ENCODE results near the gene TRIM36.

TRIM36 gene

DNA sequence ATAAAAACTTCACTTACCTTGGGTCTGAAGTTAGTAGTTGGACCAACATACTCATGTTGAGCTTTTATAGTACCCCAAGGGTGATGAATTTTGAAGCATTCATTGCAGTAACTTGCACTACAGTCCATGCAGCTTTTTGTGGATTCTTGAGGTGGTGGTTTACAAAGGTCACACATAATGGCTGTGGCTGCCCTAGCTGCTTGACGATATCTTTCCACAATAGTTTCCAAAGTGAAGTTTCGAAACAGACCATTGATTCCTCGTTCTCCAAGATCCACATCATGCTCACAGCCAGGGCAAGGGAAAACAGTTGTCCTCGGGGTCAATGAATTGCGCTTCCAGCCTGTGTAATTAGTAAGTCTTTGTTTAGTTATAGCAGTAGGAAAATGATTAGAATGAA, 22.7 kb downstream of the TRIM36 start:
- TF ChIP-seq, protein P1, sequence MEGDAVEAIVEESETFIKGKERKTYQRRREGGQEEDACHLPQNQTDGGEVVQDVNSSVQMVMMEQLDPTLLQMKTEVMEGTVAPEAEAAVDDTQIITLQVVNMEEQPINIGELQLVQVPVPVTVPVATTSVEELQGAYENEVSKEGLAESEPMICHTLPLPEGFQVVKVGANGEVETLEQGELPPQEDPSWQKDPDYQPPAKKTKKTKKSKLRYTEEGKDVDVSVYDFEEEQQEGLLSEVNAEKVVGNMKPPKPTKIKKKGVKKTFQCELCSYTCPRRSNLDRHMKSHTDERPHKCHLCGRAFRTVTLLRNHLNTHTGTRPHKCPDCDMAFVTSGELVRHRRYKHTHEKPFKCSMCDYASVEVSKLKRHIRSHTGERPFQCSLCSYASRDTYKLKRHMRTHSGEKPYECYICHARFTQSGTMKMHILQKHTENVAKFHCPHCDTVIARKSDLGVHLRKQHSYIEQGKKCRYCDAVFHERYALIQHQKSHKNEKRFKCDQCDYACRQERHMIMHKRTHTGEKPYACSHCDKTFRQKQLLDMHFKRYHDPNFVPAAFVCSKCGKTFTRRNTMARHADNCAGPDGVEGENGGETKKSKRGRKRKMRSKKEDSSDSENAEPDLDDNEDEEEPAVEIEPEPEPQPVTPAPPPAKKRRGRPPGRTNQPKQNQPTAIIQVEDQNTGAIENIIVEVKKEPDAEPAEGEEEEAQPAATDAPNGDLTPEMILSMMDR (IDR thresholded peaks at IDR 0.05; ENCODE audit: extremely low read depth, insufficient read depth, missing control alignments): no peak
- in situ Hi-C loops (cut with MboI; ENCODE audit: low pct_unique_long_range_greater_than_20kb, low sequenced_read_pairs, unreplicated experiment): no loop called here
- no peak for DNase-seq (ENCODE audit: low spot score)

DNA sequence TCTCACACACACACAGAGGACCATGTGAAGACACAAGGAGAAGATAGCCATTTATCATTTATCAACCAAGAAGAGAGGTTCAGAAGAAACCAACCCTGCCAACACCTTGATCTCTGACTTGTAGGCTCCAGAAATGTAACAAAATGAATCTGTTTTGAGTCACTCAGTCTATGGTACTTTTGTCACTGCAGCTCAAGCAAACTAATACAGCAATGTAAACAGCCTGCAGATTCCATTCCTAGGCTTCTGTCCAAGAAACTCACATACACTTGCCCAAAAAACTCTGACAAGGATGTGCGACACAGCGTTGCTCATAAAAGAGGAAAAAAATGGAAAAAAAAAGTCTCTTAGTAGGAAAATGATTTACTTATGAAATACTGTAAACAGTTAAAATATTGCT, 33.4 kb downstream of the TRIM36 start:
- in situ Hi-C loops (cut with MboI; ENCODE audit: low pct_unique_long_range_greater_than_20kb, low sequenced_read_pairs, unreplicated experiment): no loop called here
- TF ChIP-seq, protein P1 (IDR thresholded peaks at IDR 0.05; ENCODE audit: extremely low read depth, insufficient read depth, missing control alignments): no peak
- DNase-seq (ENCODE audit: low spot score): no peak

DNA sequence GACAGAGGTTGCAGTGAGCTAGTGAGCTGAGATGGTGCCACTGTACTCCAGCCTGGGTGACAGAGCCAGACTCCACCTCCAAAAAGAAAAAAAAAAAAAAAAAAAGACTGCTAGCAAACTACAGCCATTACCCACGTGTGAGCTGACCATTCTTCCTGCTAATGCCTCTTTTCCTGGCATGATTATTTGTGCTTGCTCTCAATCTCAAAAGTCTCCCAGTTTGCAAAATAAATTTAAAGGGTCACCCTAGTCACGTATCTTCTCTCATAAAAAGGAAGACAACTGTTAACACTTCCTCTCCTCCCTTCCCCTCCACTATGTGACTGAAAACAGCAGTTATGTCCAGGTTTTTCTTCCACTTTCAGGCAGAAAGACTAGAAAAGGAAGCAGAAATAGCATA, 37.2 kb downstream of the TRIM36 start:
- TF ChIP-seq, protein P1 (IDR thresholded peaks at IDR 0.05; ENCODE audit: extremely low read depth, insufficient read depth, missing control alignments): no peak
- in situ Hi-C loops (cut with MboI; ENCODE audit: low pct_unique_long_range_greater_than_20kb, low sequenced_read_pairs, unreplicated experiment): no loop called here
- DNase-seq (ENCODE audit: low spot score): no peak

DNA sequence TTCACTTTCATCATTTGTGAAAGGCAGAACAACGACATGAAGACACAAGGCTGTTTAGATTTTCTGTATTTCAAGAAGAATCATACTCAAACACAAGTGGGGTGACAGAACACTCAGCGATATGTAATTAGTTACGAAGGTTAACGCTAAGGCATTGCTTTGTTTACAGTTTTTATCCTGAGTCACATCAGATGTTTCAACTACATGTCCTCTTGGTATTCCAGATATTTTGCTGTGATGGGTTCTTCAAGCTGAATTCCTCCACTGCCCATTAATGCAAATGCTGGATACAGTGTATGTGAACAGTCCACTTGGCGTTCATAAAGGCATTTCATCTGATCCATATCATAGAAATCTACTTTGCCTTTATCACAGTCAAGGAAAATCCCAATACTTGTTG, 43.4 kb downstream of the TRIM36 start:
- in situ Hi-C loops (cut with MboI; ENCODE audit: low pct_unique_long_range_greater_than_20kb, low sequenced_read_pairs, unreplicated experiment): no loop called here
- TF ChIP-seq, protein P1 (IDR thresholded peaks at IDR 0.05; ENCODE audit: extremely low read depth, insufficient read depth, missing control alignments): no peak
- DNase-seq (ENCODE audit: low spot score): no peak

DNA sequence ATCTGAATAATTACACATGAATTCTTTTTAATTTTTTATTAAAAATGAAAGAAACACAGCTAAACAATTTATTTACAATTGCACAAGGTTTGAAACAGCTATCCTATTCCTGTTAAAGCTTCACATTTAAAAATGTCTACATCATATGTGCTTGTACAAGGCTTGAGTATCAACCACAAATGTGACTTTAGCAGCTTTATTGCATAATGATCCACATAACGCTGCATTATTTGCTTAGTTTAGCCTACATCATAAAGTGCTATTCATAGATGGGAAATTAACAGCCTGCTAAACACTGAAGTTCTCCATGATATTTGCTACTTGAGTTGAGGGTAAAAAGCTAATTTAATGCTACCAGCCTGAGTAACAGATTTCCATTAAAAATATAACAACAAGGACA, 45.0 kb downstream of the TRIM36 start:
- no peak for DNase-seq (ENCODE audit: low spot score)
- TF ChIP-seq, protein P1 (IDR thresholded peaks at IDR 0.05; ENCODE audit: extremely low read depth, insufficient read depth, missing control alignments): no peak
- in situ Hi-C loops (cut with MboI; ENCODE audit: low pct_unique_long_range_greater_than_20kb, low sequenced_read_pairs, unreplicated experiment): no loop called here

DNA sequence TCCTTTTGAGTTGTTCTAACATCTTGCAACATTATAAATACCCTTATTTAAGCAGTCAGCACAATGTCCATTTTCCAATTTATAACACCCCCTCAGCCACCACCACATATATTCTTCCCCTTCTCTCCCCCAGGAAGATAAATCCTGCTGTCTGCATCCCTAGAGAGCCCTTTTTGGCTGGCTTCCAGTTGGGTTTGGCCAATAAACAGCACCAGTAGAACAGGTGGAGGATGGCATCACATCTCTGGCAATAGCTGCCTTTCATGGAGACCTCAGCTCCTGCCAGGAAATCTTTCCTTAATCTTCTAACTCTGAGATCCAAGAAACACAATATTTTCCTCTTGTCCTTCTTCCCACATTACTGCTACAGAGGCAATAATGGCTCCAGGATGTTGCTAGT, 53.7 kb downstream of the TRIM36 start:
- TF ChIP-seq, protein P1 (IDR thresholded peaks at IDR 0.05; ENCODE audit: extremely low read depth, insufficient read depth, missing control alignments): no peak
- no peak for DNase-seq (ENCODE audit: low spot score)
- in situ Hi-C loops (cut with MboI; ENCODE audit: low pct_unique_long_range_greater_than_20kb, low sequenced_read_pairs, unreplicated experiment): no loop called here

DNA sequence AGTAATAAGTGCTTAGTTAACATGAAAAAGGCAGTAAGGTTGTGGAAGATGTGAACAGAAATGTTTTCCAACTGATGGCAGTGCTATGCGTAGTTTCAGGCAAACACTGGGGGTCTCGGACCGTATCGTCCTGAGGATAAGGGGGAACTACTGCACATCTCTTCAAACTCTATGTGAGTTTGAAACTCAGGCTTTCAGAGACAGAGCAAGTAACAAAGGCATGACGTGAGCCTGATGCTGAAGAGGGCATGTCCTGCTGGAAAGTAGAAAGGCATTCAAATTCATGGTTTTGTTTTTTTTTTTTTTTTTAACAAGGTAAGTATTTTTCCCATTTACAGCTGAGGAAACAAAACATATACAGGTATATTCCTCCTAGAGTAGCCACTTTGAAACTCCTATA, 59.9 kb downstream of the TRIM36 start:
- no peak for DNase-seq (ENCODE audit: low spot score)
- TF ChIP-seq, protein P1 (IDR thresholded peaks at IDR 0.05; ENCODE audit: extremely low read depth, insufficient read depth, missing control alignments): no peak
- in situ Hi-C loops (cut with MboI; ENCODE audit: low pct_unique_long_range_greater_than_20kb, low sequenced_read_pairs, unreplicated experiment): no loop called here
